HEK293 (cell line): ENCODE measurements around the gene DGCR2.

Experiments
- CTCF ChIA-PET: fragments of 350-600 bp; formaldehyde crosslinking; extraction: SDS; loops from one replicate; lab custom pipeline; 2021; ENCODE audit warnings: antibody characterized with exemption; lab: Yijun Ruan, JAX
- POLR2A ChIA-PET: fragments of 300-600 bp; formaldehyde crosslinking; extraction: SDS; loops from one replicate; lab custom pipeline; 2020; ENCODE audit warnings: antibody characterized with exemption, inconsistent platforms; lab: Yijun Ruan, JAX
- H3K27ac ChIP-seq: fragments of 200-500 bp; sonication (Bioruptor generic); 2 replicates; pipeline ENCODE4 v1.5.1; 2014; ENCODE audit warnings: low read depth, low read length, control low read depth, inconsistent platforms; ENCODE audit errors: extremely low read depth
- H3K36me3 ChIP-seq, 2 experiments: fragments of 200-500 bp in 1 of 2; sonication (Bioruptor generic) in 1 of 2; 1 replicate in 1 of 2; 2 replicates in 1 of 2; pipeline ENCODE4 v1.5.1; 2014 to 2017; ENCODE audit warnings: inconsistent platforms in 2 of 2, low read length in 2 of 2; ENCODE audit not compliant: control insufficient read depth in 2 of 2, insufficient read depth in 1 of 2
- H3K4me1 ChIP-seq: fragments of 200-500 bp; sonication (Bioruptor generic); 2 replicates; pipeline ENCODE4 v1.5.1; 2014; ENCODE audit warnings: mild to moderate bottlenecking, low read length, inconsistent platforms; ENCODE audit not compliant: control insufficient read depth, insufficient read depth
- H3K4me3 ChIP-seq: 2 replicates; pipeline ENCODE4 v1.5.1; 2011; ENCODE audit warnings: low read depth, mild to moderate bottlenecking, control low read depth, low read length, moderate library complexity
- H3K9me3 ChIP-seq: fragments of 200-500 bp; sonication (Bioruptor generic); 2 replicates; pipeline ENCODE4 v1.5.1; 2014; ENCODE audit warnings: low read depth, low read length, inconsistent platforms; ENCODE audit not compliant: control insufficient read depth, insufficient read depth
- GLIS2 ChIP-seq: fragments of 450-650 bp; formaldehyde crosslinking; IDR thresholded peaks from 2 replicates; pipeline ENCODE4 v1.5.1; 2016; ENCODE audit warnings: missing biosample characterization, missing genetic modification characterization
- KLF16 ChIP-seq: fragments of 450-650 bp; formaldehyde crosslinking; IDR thresholded peaks from 2 replicates; pipeline ENCODE4 v1.5.1; 2017; ENCODE audit warnings: missing biosample characterization, missing genetic modification characterization
- OVOL3 ChIP-seq: fragments of 450-650 bp; formaldehyde crosslinking; IDR thresholded peaks from 2 replicates; pipeline ENCODE4 v1.5.1; 2016; ENCODE audit warnings: missing biosample characterization, missing genetic modification characterization
- PRDM2 ChIP-seq: fragments of 450-650 bp; formaldehyde crosslinking; IDR thresholded peaks from 2 replicates; pipeline ENCODE4 v1.5.1; 2016; ENCODE audit warnings: missing biosample characterization, missing genetic modification characterization, borderline replicate concordance
- REPIN1 ChIP-seq: fragments of 450-650 bp; formaldehyde crosslinking; IDR thresholded peaks from 2 replicates; pipeline ENCODE4 v1.5.1; 2017; ENCODE audit warnings: missing biosample characterization, missing genetic modification characterization, low read depth
- SP2 ChIP-seq: fragments of 450-650 bp; formaldehyde crosslinking; IDR thresholded peaks from 2 replicates; pipeline ENCODE4 v1.5.1; 2016; ENCODE audit warnings: missing biosample characterization, missing genetic modification characterization
- WT1 ChIP-seq: fragments of 450-650 bp; formaldehyde crosslinking; IDR thresholded peaks from 2 replicates; pipeline ENCODE4 v1.5.1; 2016; ENCODE audit warnings: missing biosample characterization, missing genetic modification characterization
- ZBTB17 ChIP-seq: fragments of 450-650 bp; formaldehyde crosslinking; IDR thresholded peaks from 2 replicates; pipeline ENCODE4 v1.5.1; 2016; ENCODE audit warnings: missing biosample characterization, missing genetic modification characterization
- ZBTB8A ChIP-seq: fragments of 450-650 bp; formaldehyde crosslinking; IDR thresholded peaks from 2 replicates; pipeline ENCODE4 v1.5.1; 2016; ENCODE audit warnings: missing biosample characterization, missing genetic modification characterization
- ZFP37 ChIP-seq: fragments of 450-650 bp; formaldehyde crosslinking; IDR thresholded peaks from 2 replicates; pipeline ENCODE4 v1.5.1; 2016; ENCODE audit warnings: missing biosample characterization, missing genetic modification characterization
- ZIC2 ChIP-seq: fragments of 450-650 bp; formaldehyde crosslinking; IDR thresholded peaks from 2 replicates; pipeline ENCODE4 v1.5.1; 2016; ENCODE audit warnings: missing biosample characterization, missing genetic modification characterization
- ZNF18 ChIP-seq: fragments of 450-650 bp; formaldehyde crosslinking; IDR thresholded peaks from 2 replicates; pipeline ENCODE4 v1.5.1; 2016; ENCODE audit warnings: missing biosample characterization, missing genetic modification characterization
- ZNF202 ChIP-seq: fragments of 450-650 bp; formaldehyde crosslinking; IDR thresholded peaks from 2 replicates; pipeline ENCODE4 v1.5.1; 2016; ENCODE audit warnings: missing biosample characterization, missing genetic modification characterization, borderline replicate concordance
- ZNF37A ChIP-seq: fragments of 450-650 bp; IDR thresholded peaks from 2 replicates; pipeline ENCODE4 v1.5.1; 2018; ENCODE audit warnings: missing biosample characterization, missing genetic modification characterization
- ZNF404 ChIP-seq: fragments of 450-650 bp; formaldehyde crosslinking; IDR thresholded peaks from 2 replicates; pipeline ENCODE4 v1.5.1; 2017; ENCODE audit warnings: missing biosample characterization, missing genetic modification characterization
- ZNF426 ChIP-seq: fragments of 450-650 bp; formaldehyde crosslinking; IDR thresholded peaks from 2 replicates; pipeline ENCODE4 v1.5.1; 2017; ENCODE audit warnings: missing biosample characterization, missing genetic modification characterization, mild to moderate bottlenecking, inconsistent platforms, moderate library complexity
- ZNF548 ChIP-seq: fragments of 450-650 bp; formaldehyde crosslinking; IDR thresholded peaks from 2 replicates; pipeline ENCODE4 v1.5.1; 2016; ENCODE audit warnings: missing biosample characterization, missing genetic modification characterization
- ZNF658 ChIP-seq: fragments of 450-650 bp; formaldehyde crosslinking; IDR thresholded peaks from 2 replicates; pipeline ENCODE4; 2016; ENCODE audit warnings: missing biosample characterization, missing genetic modification characterization
- ZSCAN18 ChIP-seq: fragments of 450-650 bp; formaldehyde crosslinking; IDR thresholded peaks from 2 replicates; pipeline ENCODE4 v1.5.1; 2016; ENCODE audit warnings: missing biosample characterization, missing genetic modification characterization

DGCR2 gene

DNA sequence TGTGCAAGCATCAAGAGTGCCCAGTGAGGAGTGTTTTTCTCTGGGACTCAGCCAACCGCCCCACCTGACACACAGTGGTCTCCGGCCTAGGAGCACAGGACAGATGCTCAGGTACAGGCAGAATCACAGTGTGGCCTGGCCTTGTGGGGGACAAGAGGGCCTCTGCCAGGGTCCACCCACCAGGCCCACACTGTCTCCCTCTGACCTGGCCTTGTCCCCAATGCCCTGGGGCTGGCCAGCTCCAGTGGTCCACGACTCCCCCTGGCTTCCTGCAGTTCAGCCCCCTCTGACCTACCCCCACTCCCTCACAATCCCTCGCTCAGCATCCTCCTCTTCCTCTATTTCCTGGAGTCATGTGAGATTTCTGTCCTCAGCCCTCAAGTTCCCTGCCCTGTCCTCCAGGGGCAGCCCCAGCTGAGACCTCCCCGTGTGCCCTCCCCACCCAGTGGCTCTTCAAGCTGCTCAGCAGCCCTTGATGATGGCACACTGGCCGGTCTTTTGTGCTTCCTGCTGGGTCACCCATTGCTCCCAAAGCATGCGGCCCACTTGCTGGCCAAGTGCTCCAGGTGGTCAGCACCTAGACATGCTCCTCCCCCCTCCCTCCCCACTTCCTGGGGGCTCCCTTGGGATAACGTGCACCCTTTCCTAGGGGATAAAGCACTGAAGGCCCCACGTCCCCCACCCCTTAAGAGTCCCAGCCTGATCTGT is 10.6 kb upstream of the DGCR2 start:
- Histone ChIP-seq H3K9me3 (no peaks in the 10 kb centered on the region), H3K36me3 (peaks cover 4 to 69% of the 10 kb centered on the region in 2 experiments; a peak in 2 of 3 replicates), H3K27ac (no peak overlapping the region), H3K4me3 (no peak overlapping the region), H3K4me1 (no peaks in the 10 kb centered on the region)
- ChIA-PET POLR2A (interaction anchor here (0.6 to 4.8 kb wide), 4 partner anchors 11 to 29 kb away, joined by 3 to 26 read pairs (median 8); partner anchors contain the start of genes DGCR2 and ESS2), CTCF (interaction anchor here (0.7 kb wide), 1 partner anchor 46 kb away, joined by 3 read pairs; the partner anchor contains the start of gene SLC25A1)
- TF ChIP-seq GLIS2 (tag by site-specific recombination) (peak; percentile 47), SP2 (tag by site-specific recombination) (no peak), ZNF18 (tag by site-specific recombination) (no peak), ZNF426 (tag by site-specific recombination) (no peak), ZFP37 (tag by site-specific recombination) (no peak), ZNF404 (tag by site-specific recombination) (no peak), ZNF202 (tag by site-specific recombination) (no peak), ZNF548 (tag by site-specific recombination) (no peak), WT1 (no peak), REPIN1 (tag by site-specific recombination) (no peak), ZNF658 (tag by site-specific recombination) (no peak), PRDM2 (tag by site-specific recombination) (no peak), ZIC2 (peak; percentile 68)

- no peaks in the 10 kb centered on the region for H3K9me3 ChIP-seq
- ChIA-PET CTCF (interaction anchor here (1.5 kb wide), 1 partner anchor 12 kb away, joined by 3 read pairs; the partner anchor contains the start of gene ESS2), POLR2A (interaction anchor here (1.3 to 4.8 kb wide), 2 partner anchors 10 to 12 kb away, joined by 4 to 26 read pairs; partner anchors contain the start of gene ESS2)
- H3K4me3 ChIP-seq: no peak overlapping the region
- H3K27ac ChIP-seq: no peak overlapping the region
- no peaks in the 10 kb centered on the region for H3K4me1 ChIP-seq
- H3K36me3 ChIP-seq: peaks cover 4 to 62% of the 10 kb centered on the region in 2 experiments; a peak in 2 of 3 replicates
- TF ChIP-seq ZNF426 (tag by site-specific recombination) (no peak), ZNF658 (tag by site-specific recombination) (no peak), ZBTB8A (tag by site-specific recombination) (no peak), ZNF37A (tag by site-specific recombination) (no peak), ZBTB17 (tag by site-specific recombination) (no peak), KLF16 (no peak), ZSCAN18 (tag by site-specific recombination) (no peak), OVOL3 (tag by site-specific recombination) (no peak)
Measured at GRCh38 chr22:19132153-19132552, 9.9 kb upstream of the DGCR2 start.
